Gastrocnemius medialis (tissue), 4 donors: ENCODE results near the gene XPR1.

Experiments used
- POLR2A ChIP-seq, 2 donors: fragments of 450-650 bp; IDR thresholded peaks; one replicate each; pipeline ENCODE4 v1.6.1; 2017; ENCODE audit warnings: antibody characterized with exemption in 2 of 2, mild to moderate bottlenecking in 2 of 2, moderate library complexity in 2 of 2
- TF ChIP-seq, protein P1 (sequence below), 5 experiments: fragments of 450-650 bp in 3 of 5; fragments of 200-600 bp in 2 of 5; sonication (generic) in 2 of 5; IDR thresholded peaks in 4 of 5; conservative IDR thresholded peaks in 1 of 5; 1 replicate in 4 of 5; 2 replicates in 1 of 5; pipeline ENCODE4 v1.5.1; 2016 to 2019; ENCODE audit warnings: antibody characterized with exemption in 5 of 5, mild to moderate bottlenecking in 3 of 5, moderate library complexity in 3 of 5

DNA sequence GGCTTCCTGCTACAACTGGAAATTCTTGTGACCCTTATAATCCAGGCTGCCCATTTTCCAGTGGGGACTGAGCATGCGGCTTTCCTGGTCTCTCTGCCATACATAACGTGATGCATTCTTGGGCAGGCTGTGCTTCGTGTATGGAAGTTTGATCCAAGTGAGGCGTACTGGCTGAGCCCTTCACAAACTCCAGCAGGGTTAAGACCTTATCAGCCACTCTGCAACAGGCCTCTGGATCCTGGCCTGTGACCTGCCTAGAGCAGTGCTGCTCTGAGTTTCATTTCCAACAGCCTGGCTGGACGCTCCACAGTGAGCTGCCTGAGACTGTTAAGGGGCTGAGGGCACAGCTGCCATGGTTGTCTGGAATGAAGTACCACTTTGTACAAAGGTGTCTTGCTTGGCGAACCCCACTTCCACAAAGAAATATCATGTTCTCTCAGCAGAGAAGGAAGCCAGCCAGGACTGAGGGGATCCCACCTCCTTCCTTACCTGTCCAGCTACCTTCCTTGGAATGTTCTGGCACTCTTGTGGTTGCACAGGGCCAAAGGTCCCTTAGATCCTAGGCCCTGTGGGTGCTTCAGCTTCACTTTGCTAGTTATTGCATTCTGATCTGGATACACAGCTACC is 28.5 kb upstream of the XPR1 start:
- TF ChIP-seq, protein P1, sequence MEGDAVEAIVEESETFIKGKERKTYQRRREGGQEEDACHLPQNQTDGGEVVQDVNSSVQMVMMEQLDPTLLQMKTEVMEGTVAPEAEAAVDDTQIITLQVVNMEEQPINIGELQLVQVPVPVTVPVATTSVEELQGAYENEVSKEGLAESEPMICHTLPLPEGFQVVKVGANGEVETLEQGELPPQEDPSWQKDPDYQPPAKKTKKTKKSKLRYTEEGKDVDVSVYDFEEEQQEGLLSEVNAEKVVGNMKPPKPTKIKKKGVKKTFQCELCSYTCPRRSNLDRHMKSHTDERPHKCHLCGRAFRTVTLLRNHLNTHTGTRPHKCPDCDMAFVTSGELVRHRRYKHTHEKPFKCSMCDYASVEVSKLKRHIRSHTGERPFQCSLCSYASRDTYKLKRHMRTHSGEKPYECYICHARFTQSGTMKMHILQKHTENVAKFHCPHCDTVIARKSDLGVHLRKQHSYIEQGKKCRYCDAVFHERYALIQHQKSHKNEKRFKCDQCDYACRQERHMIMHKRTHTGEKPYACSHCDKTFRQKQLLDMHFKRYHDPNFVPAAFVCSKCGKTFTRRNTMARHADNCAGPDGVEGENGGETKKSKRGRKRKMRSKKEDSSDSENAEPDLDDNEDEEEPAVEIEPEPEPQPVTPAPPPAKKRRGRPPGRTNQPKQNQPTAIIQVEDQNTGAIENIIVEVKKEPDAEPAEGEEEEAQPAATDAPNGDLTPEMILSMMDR (IDR thresholded peaks at IDR 0.05 in 4 of 5, conservative IDR thresholded peaks at IDR 0.05 in 1 of 5) = no peak
- TF ChIP-seq POLR2A (IDR thresholded peaks at IDR 0.05) = no peak
